ENCODE measurements around the gene ULK2. TPM values are rescaled to one million over a fixed set of nuclear protein-coding genes. Genes with fewer than 3 reads are reported as not detected.

The ULK2 gene
- total and polyA plus RNA-seq, 2 of the 13 experiments (the other 11 are each of a cell fraction or from before 2014, with no cell fraction given): 0.01 TPM; not detected in 1

DNA sequence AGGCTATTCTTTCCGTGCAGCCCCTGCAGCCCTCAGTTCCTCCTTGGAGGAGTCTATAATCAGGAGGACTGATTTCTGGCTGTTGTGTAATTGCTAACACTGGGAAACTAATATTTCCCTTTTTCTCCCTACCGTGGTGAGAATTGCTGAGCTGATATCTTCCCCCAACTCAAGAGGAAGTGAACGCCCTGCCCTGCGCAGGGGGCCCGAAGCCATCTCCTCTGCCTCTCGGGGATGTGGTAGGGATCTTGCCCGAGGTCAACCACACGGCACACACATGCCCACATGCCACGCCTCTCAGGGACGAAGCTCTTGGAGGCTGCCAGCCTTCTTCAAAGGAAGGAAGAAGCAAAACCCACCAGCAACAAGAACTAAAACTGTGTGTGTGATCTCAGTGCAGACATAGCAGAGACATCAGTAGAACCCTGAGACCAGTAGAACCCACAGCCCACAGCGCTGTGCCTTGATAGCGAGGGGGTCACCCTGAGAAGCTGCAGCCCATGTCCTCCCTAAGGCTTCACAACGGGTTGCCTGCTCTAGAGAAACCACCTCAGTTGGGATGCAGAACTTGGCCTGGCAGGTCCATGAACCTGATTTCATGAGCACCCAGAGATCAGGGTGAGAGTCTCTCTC, 8.9 kb upstream of the ULK2 start:
- no peaks in the 10 kb centered on the region for H3K4me1 ChIP-seq (ENCODE audit: insufficient read depth, low read length)
- no peaks in the 10 kb centered on the region for H3K79me2 ChIP-seq (ENCODE audit: insufficient read depth, low read length)
- no peak overlapping the region for H3K4me3 ChIP-seq (replicated peaks in 1 of 3; ENCODE audit: insufficient read depth in 1 of 3, low read depth in 2 of 3, low read length in 3 of 3)
- DNase-seq (ENCODE audit: low spot score) (no peak), FAIRE-seq (no peak), ATAC-seq (no peak)
- POLR2A ChIA-PET: no interaction called here
- H3K27ac ChIP-seq (ENCODE audit: extremely low read length, insufficient read depth, low read length): no peak overlapping the region
- H4K20me1 ChIP-seq (ENCODE audit: insufficient read depth, low read length): no peaks in the 10 kb centered on the region
- no peaks in the 10 kb centered on the region for H3K9me3 ChIP-seq (ENCODE audit: low read length)
- BruUV-seq (replicated peaks): no TSS peak
- no peaks in the 10 kb centered on the region for H3K36me3 ChIP-seq (replicated peaks in 1 of 2; ENCODE audit: control insufficient read depth in 1 of 2, insufficient read depth in 2 of 2, low read length in 2 of 2)
- 54% methylated on average over 12 of the region's 13 CpGs for WGBS (ENCODE audit: low lambda C conversion rate)
- no peaks in the 10 kb centered on the region; a peak in 1 of 5 replicates for H3K27me3 ChIP-seq (ENCODE audit: control insufficient read depth in 1 of 2, insufficient read depth in 2 of 2, low read length in 2 of 2)
- no peak overlapping the region for H3K4me2 ChIP-seq (ENCODE audit: low read depth, low read length)
- H3K9ac ChIP-seq (ENCODE audit: insufficient read depth, low read depth, low read length): no peak overlapping the region
- no peak overlapping the region for H2AFZ ChIP-seq (ENCODE audit: low read length)
- intact Hi-C loops (cut with micrococcal nuclease; ENCODE audit: unreplicated experiment): no loop called here
- TF ChIP-seq ZNF3 (CRISPR knock-in tag; IDR thresholded peaks at IDR 0.05): no peak
- CTCF ChIA-PET (ENCODE audit: low intra/inter-chr PET ratio, low total read pairs): no interaction called here
- in situ Hi-C loops (cut with HindIII; ENCODE audit: extremely low pct_ligation_motif_present, low pct_unique_long_range_greater_than_20kb): no loop called here

- POLR2A ChIA-PET: no interaction called here
- WGBS (ENCODE audit: low lambda C conversion rate): 6% methylated on average over 7 of the region's 10 CpGs
- no peak for TF ChIP-seq ZKSCAN1 (IDR thresholded peaks at IDR 0.05; ENCODE audit: low read length)
- DNase-seq (ENCODE audit: low spot score) (no peak), ATAC-seq (no peak), FAIRE-seq (no peak)
- Histone ChIP-seq H3K27me3 (ENCODE audit: control insufficient read depth in 1 of 2, insufficient read depth in 2 of 2, low read length in 2 of 2) (no peaks in the 10 kb centered on the region; a peak in 1 of 5 replicates), H3K9me3 (ENCODE audit: low read length) (no peaks in the 10 kb centered on the region), H3K4me3 (replicated peaks in 1 of 3; ENCODE audit: insufficient read depth in 1 of 3, low read depth in 2 of 3, low read length in 3 of 3) (no peak overlapping the region), H3K27ac (ENCODE audit: extremely low read length, insufficient read depth, low read length) (no peak overlapping the region), H3K9ac (ENCODE audit: insufficient read depth, low read depth, low read length) (no peak overlapping the region), H3K36me3 (replicated peaks in 1 of 2; ENCODE audit: control insufficient read depth in 1 of 2, insufficient read depth in 2 of 2, low read length in 2 of 2) (no peaks in the 10 kb centered on the region), H2AFZ (ENCODE audit: low read length) (no peak overlapping the region), H4K20me1 (ENCODE audit: insufficient read depth, low read length) (no peaks in the 10 kb centered on the region), H3K4me2 (ENCODE audit: low read depth, low read length) (no peak overlapping the region), H3K4me1 (ENCODE audit: insufficient read depth, low read length) (no peaks in the 10 kb centered on the region), H3K79me2 (ENCODE audit: insufficient read depth, low read length) (no peaks in the 10 kb centered on the region)
- BruUV-seq (replicated peaks): no TSS peak
- intact Hi-C loops (cut with micrococcal nuclease; ENCODE audit: unreplicated experiment) (no loop called here), in situ Hi-C loops (cut with HindIII; ENCODE audit: extremely low pct_ligation_motif_present, low pct_unique_long_range_greater_than_20kb) (no loop called here)
- CTCF ChIA-PET (ENCODE audit: low intra/inter-chr PET ratio, low total read pairs): no interaction called here
Measured at GRCh38 chr17:19874256-19874655, 6.5 kb upstream of the ULK2 start.

- Histone ChIP-seq H3K4me1 (ENCODE audit: insufficient read depth, low read length) (no peaks in the 10 kb centered on the region), H3K36me3 (replicated peaks in 1 of 2; ENCODE audit: control insufficient read depth in 1 of 2, insufficient read depth in 2 of 2, low read length in 2 of 2) (no peaks in the 10 kb centered on the region), H3K9ac (ENCODE audit: insufficient read depth, low read depth, low read length) (no peak overlapping the region), H3K27me3 (ENCODE audit: control insufficient read depth in 1 of 2, insufficient read depth in 2 of 2, low read length in 2 of 2) (no peaks in the 10 kb centered on the region; a peak in 2 of 5 replicates), H2AFZ (ENCODE audit: low read length) (no peak overlapping the region), H4K20me1 (ENCODE audit: insufficient read depth, low read length) (no peaks in the 10 kb centered on the region), H3K27ac (ENCODE audit: extremely low read length, insufficient read depth, low read length) (no peak overlapping the region), H3K9me3 (ENCODE audit: low read length) (no peaks in the 10 kb centered on the region), H3K4me2 (ENCODE audit: low read depth, low read length) (no peak overlapping the region), H3K79me2 (ENCODE audit: insufficient read depth, low read length) (no peaks in the 10 kb centered on the region), H3K4me3 (replicated peaks in 1 of 3; ENCODE audit: insufficient read depth in 1 of 3, low read depth in 2 of 3, low read length in 3 of 3) (no peak overlapping the region)
- POLR2A ChIA-PET: no interaction called here
- intact Hi-C loops (cut with micrococcal nuclease; ENCODE audit: unreplicated experiment): no loop called here
- 56% methylated on average over 3 of the region's 3 CpGs for WGBS (ENCODE audit: low lambda C conversion rate)
- in situ Hi-C loops (cut with HindIII; ENCODE audit: extremely low pct_ligation_motif_present, low pct_unique_long_range_greater_than_20kb): no loop called here
- no TSS peak for BruUV-seq (replicated peaks)
- CTCF ChIA-PET (ENCODE audit: low intra/inter-chr PET ratio, low total read pairs): no interaction called here
- ATAC-seq (no peak), DNase-seq (ENCODE audit: low spot score) (no peak), FAIRE-seq (no peak)
- TF ChIP-seq SMARCE1 (IDR thresholded peaks at IDR 0.05; ENCODE audit: borderline replicate concordance) (no peak), GTF2F1 (IDR thresholded peaks at IDR 0.05; ENCODE audit: low read length) (no peak), ZBTB39 (CRISPR knock-in tag; IDR thresholded peaks at IDR 0.05) (no peak)
Measured at GRCh38 chr17:19873346-19873745, 5.6 kb upstream of the ULK2 start.

All from HepG2 (cell line).